PC-3 (cell line): ENCODE results near the gene LIMS1. TPM values are rescaled to one million over a fixed set of nuclear protein-coding genes. Genes with fewer than 3 reads are reported as not detected.

Experiments used
- ATAC-seq: fragments of 200-7000 bp; cut with Tn5 transposase; 2 replicates; pipeline ENCODE4 v1.9.1; 2020; ENCODE audit warnings: mild to moderate bottlenecking, moderate library complexity
- BruUV-seq: library from RNA; stranded (reverse); fragments of 400-500 nt; replicated peaks from 2 replicates; lab custom pipeline; 2021; lab: Mats Ljungman, UMichigan
- CTCF ChIA-PET: fragments of 300-600 bp; sonication (Branson Sonifier 250); formaldehyde crosslinking; loops from one replicate; lab custom pipeline; 2022; ENCODE audit warnings: antibody characterized with exemption; lab: Charles Lee
- POLR2A ChIA-PET: fragments of 300-600 bp; sonication (Branson Sonifier 250); formaldehyde crosslinking; loops from one replicate; lab custom pipeline; 2022; ENCODE audit warnings: antibody characterized with exemption; ENCODE audit not compliant: unreplicated experiment; lab: Charles Lee
- DNase-seq: peaks from one replicate; pipeline ENCODE4 v3.0.0-alpha.2; 2015
- H2AFZ ChIP-seq: fragments of 300-600 bp; sonication (generic); 2 replicates; pipeline ENCODE4 v1.6.0; 2016; ENCODE audit warnings: antibody characterized with exemption, low read length
- H3F3A ChIP-seq: fragments of 300-600 bp; sonication (generic); one replicate; pipeline ENCODE4 v1.6.0; 2017; ENCODE audit warnings: antibody characterized with exemption, low read length, control low read depth, mild to moderate bottlenecking; ENCODE audit not compliant: unreplicated experiment
- H3K27ac ChIP-seq: fragments of 300-600 bp; sonication (generic); 2 replicates; pipeline ENCODE4 v1.5.1; 2016; ENCODE audit warnings: mild to moderate bottlenecking, low read length
- H3K27me3 ChIP-seq: fragments of 300-600 bp; sonication (generic); 2 replicates; pipeline ENCODE4 v1.6.1; 2016; ENCODE audit warnings: low read length, mixed read lengths
- H3K36me3 ChIP-seq: fragments of 300-600 bp; sonication (generic); 2 replicates; pipeline ENCODE4 v1.6.1; 2016; ENCODE audit warnings: low read depth, mixed run types, low read length, mixed read lengths
- H3K4me1 ChIP-seq: fragments of 300-600 bp; sonication (generic); 2 replicates; pipeline ENCODE4 v1.5.1; 2016; ENCODE audit warnings: low read length; ENCODE audit not compliant: insufficient read depth
- H3K4me2 ChIP-seq: fragments of 300-600 bp; sonication (generic); 2 replicates; pipeline ENCODE4 v1.6.0; 2016; ENCODE audit warnings: low read length
- H3K4me3 ChIP-seq: fragments of 300-600 bp; sonication (generic); 2 replicates; pipeline ENCODE4 v1.5.1; 2016; ENCODE audit warnings: mild to moderate bottlenecking, low read length, mixed read lengths
- H3K79me2 ChIP-seq: fragments of 300-600 bp; sonication (generic); 2 replicates; pipeline ENCODE4 v1.6.1; 2017; ENCODE audit warnings: low read length, mixed read lengths
- H3K9ac ChIP-seq: fragments of 300-600 bp; sonication (generic); 2 replicates; pipeline ENCODE4 v1.6.0; 2016; ENCODE audit warnings: mild to moderate bottlenecking, low read length
- H3K9me2 ChIP-seq: fragments of 300-600 bp; sonication (generic); replicated peaks from 2 replicates; pipeline ENCODE4 v1.6.1; 2016; ENCODE audit warnings: mixed run types, low read length, mixed read lengths
- H3K9me3 ChIP-seq: fragments of 300-600 bp; sonication (generic); 2 replicates; pipeline ENCODE4 v1.6.1; 2016; ENCODE audit warnings: low read length, mixed read lengths
- H4K20me1 ChIP-seq: fragments of 300-600 bp; sonication (generic); 2 replicates; pipeline ENCODE4 v1.6.1; 2016; ENCODE audit warnings: low read length, mixed read lengths
- CTCF ChIP-seq: fragments of 300-600 bp; sonication (generic); conservative IDR thresholded peaks from 2 replicates; pipeline ENCODE4 v1.5.1; 2017; ENCODE audit warnings: antibody characterized with exemption, low read depth, mild to moderate bottlenecking, low read length
- EZH2 ChIP-seq: fragments of 300-600 bp; sonication (generic); IDR thresholded peaks from one replicate; pipeline ENCODE4 v1.6.1; 2017; ENCODE audit warnings: antibody characterized with exemption, mild to moderate bottlenecking, low read length; ENCODE audit not compliant: unreplicated experiment
- EZH2phosphoT487 ChIP-seq: fragments of 300-600 bp; sonication (generic); IDR thresholded peaks from 2 replicates; pipeline ENCODE4 v1.6.1; 2018; ENCODE audit warnings: mild to moderate bottlenecking, antibody characterized with exemption, low read length, borderline replicate concordance
- intact Hi-C: fragments of 100-400 bp; cut with micrococcal nuclease; formaldehyde crosslinking; loops from 2 replicates; pipeline ENCODE4 v1.9.0; 2023
- total RNA-seq: library from RNA; depleted of rRNA; stranded (reverse); fragments of >200 nt; gene quantifications from 2 replicates; pipeline ENCODE4 v1.2.3, GENCODE V29; 2014

The LIMS1 gene
- total RNA-seq, 1 experiment from 2014 or later: 58.9 TPM

GRCh38 chr2:108630567-108631405 lies 96.5 kb downstream of the LIMS1 start:
- no peaks in the 10 kb centered on the region for H3K9me3 ChIP-seq
- no peaks in the 10 kb centered on the region for H3F3A ChIP-seq
- peak; percentile 44 for DNase-seq
- intact Hi-C loops: loop anchor here (1.0 kb wide), 1 partner anchor 17 kb away; no protein-coding TSS in a partner anchor
- ATAC-seq: peak; percentile 84
- H2AFZ ChIP-seq: no peak overlapping the region
- H3K27me3 ChIP-seq: no peaks in the 10 kb centered on the region
- POLR2A ChIA-PET: no interaction called here
- H3K4me1 ChIP-seq: peaks cover 12% of the 10 kb centered on the region
- no peak overlapping the region for H3K27ac ChIP-seq
- no peak overlapping the region for H3K9ac ChIP-seq
- no peaks in the 10 kb centered on the region for H3K36me3 ChIP-seq
- peaks cover 28% of the 10 kb centered on the region for H3K79me2 ChIP-seq
- no peaks in the 10 kb centered on the region for H4K20me1 ChIP-seq
- peak overlapping the region; percentile 21 for H3K4me2 ChIP-seq
- TF ChIP-seq CTCF (no peak), EZH2 (no peak), EZH2phosphoT487 (no peak)
- no peak overlapping the region for H3K4me3 ChIP-seq
- BruUV-seq: no TSS peak
- CTCF ChIA-PET: interaction anchor here (0.7 kb wide), 1 partner anchor 38 kb away, joined by 3 read pairs; no protein-coding TSS in a partner anchor
- H3K9me2 ChIP-seq: no peaks in the 10 kb centered on the region

GRCh38 chr2:108632332-108633160 lies 98.3 kb downstream of the LIMS1 start:
- no peak overlapping the region for H3K27ac ChIP-seq
- H3F3A ChIP-seq: no peaks in the 10 kb centered on the region
- peaks cover 4% of the 10 kb centered on the region; the same call in 1 of the 2 replicates for H4K20me1 ChIP-seq
- H3K27me3 ChIP-seq: no peaks in the 10 kb centered on the region
- TF ChIP-seq EZH2 (no peak), CTCF (no peak), EZH2phosphoT487 (no peak)
- no peak overlapping the region for H3K4me3 ChIP-seq
- peaks cover 22% of the 10 kb centered on the region for H3K4me1 ChIP-seq
- ATAC-seq (no peak), DNase-seq (no peak)
- H3K79me2 ChIP-seq: peaks cover 25% of the 10 kb centered on the region
- H3K36me3 ChIP-seq: no peaks in the 10 kb centered on the region; the same call in 1 of the 2 replicates
- intact Hi-C loops: no loop called here
- no peak overlapping the region for H3K9ac ChIP-seq
- H2AFZ ChIP-seq: no peak overlapping the region
- no TSS peak for BruUV-seq
- ChIA-PET POLR2A (no interaction called here), CTCF (no interaction called here)
- no peak overlapping the region for H3K4me2 ChIP-seq
- no peaks in the 10 kb centered on the region for H3K9me2 ChIP-seq
- no peaks in the 10 kb centered on the region for H3K9me3 ChIP-seq
